Astrocyte (in vitro differentiated cells and primary cell): ENCODE measurements around the gene CEP250. TPM values are rescaled to one million over a fixed set of nuclear protein-coding genes. Genes with fewer than 3 reads are reported as not detected.

Experiments
- DNase-seq: peaks from one replicate; pipeline ENCODE4 v3.0.0-alpha.2; 2010; ENCODE audit warnings: low read depth
- FAIRE-seq: peaks from 2 replicates; lab custom pipeline; 2011; peaks lifted over from hg19 to GRCh38; lab: Jason Lieb, UNC
- H2AFZ ChIP-seq: 2 replicates; pipeline ENCODE4 v1.6.0; 2012; ENCODE audit warnings: low read depth, low read length, inconsistent platforms
- H3K27ac ChIP-seq: 2 replicates; pipeline ENCODE4 v1.5.1; 2011; ENCODE audit warnings: low read depth, low read length, inconsistent platforms
- H3K27me3 ChIP-seq: 2 replicates; pipeline ENCODE4 v1.6.0; 2011; ENCODE audit warnings: low read length, inconsistent platforms; ENCODE audit not compliant: insufficient read depth
- H3K36me3 ChIP-seq: 2 replicates; pipeline ENCODE4 v1.5.1; 2011; ENCODE audit warnings: low read length, inconsistent platforms; ENCODE audit not compliant: insufficient read depth
- H3K4me1 ChIP-seq: 2 replicates; pipeline ENCODE4 v1.5.1; 2011; ENCODE audit warnings: low read length, inconsistent platforms; ENCODE audit not compliant: insufficient read depth
- H3K4me2 ChIP-seq: 2 replicates; pipeline ENCODE4 v1.6.0; 2012; ENCODE audit warnings: low read length, inconsistent platforms
- H3K4me3 ChIP-seq: 2 replicates; pipeline ENCODE4 v1.5.1; 2011; ENCODE audit warnings: low read depth, mild to moderate bottlenecking, low read length, inconsistent platforms; ENCODE audit not compliant: insufficient read depth
- H3K79me2 ChIP-seq: 2 replicates; pipeline ENCODE4 v1.6.0; 2012; ENCODE audit warnings: mild to moderate bottlenecking, low read length, inconsistent platforms; ENCODE audit not compliant: insufficient read depth
- H3K9ac ChIP-seq: 2 replicates; pipeline ENCODE4 v1.6.0; 2012; ENCODE audit warnings: mild to moderate bottlenecking, low read length, inconsistent platforms
- H3K9me3 ChIP-seq: 2 replicates; pipeline ENCODE4 v1.5.1; 2012; ENCODE audit warnings: low read depth, mild to moderate bottlenecking, low read length, inconsistent platforms; ENCODE audit not compliant: insufficient read depth
- H4K20me1 ChIP-seq: 2 replicates; pipeline ENCODE4 v1.6.0; 2012; ENCODE audit warnings: low read length, inconsistent platforms; ENCODE audit not compliant: insufficient read depth
- H3K27ac Mint-ChIP-seq: one replicate; pipeline ENCODE4 v1.8.0; 2021; ENCODE audit warnings: mild to moderate bottlenecking, mixed read lengths; ENCODE audit not compliant: unreplicated experiment
- H3K27me3 Mint-ChIP-seq: one replicate; pipeline ENCODE4 v1.8.0; 2021; ENCODE audit warnings: low read depth, mixed read lengths; ENCODE audit not compliant: unreplicated experiment
- H3K36me3 Mint-ChIP-seq: one replicate; pipeline ENCODE4 v1.8.0; 2021; ENCODE audit warnings: low read depth, mixed read lengths; ENCODE audit not compliant: unreplicated experiment
- H3K4me1 Mint-ChIP-seq: one replicate; pipeline ENCODE4 v1.8.0; 2021; ENCODE audit warnings: low read depth, mixed read lengths; ENCODE audit not compliant: unreplicated experiment
- H3K4me3 Mint-ChIP-seq: one replicate; pipeline ENCODE4 v1.8.0; 2021; ENCODE audit warnings: mild to moderate bottlenecking, moderate library complexity, mixed read lengths; ENCODE audit not compliant: unreplicated experiment
- H3K9me3 Mint-ChIP-seq: one replicate; pipeline ENCODE4 v1.8.0; 2021; ENCODE audit warnings: mild to moderate bottlenecking, mixed read lengths; ENCODE audit not compliant: unreplicated experiment
- CTCF ChIP-seq: IDR thresholded peaks from 2 replicates; pipeline ENCODE4 v1.5.1; 2011; ENCODE audit warnings: low read depth, mild to moderate bottlenecking, inconsistent platforms, low read length, moderate library complexity; ENCODE audit not compliant: insufficient read depth
- EZH2 ChIP-seq: IDR thresholded peaks from 2 replicates; pipeline ENCODE4 v1.6.1; 2012; ENCODE audit warnings: mild to moderate bottlenecking, low read length, inconsistent platforms; ENCODE audit not compliant: insufficient read depth
- total RNA-seq: library from RNA; stranded (reverse); gene quantifications from 2 replicates; pipeline ENCODE4 v1.2.1, GENCODE V29; 2021

The CEP250 gene
- total RNA-seq, 1 donor from 2014 or later, result 107 TPM

GRCh38 chr20:35556871-35557270, 101.5 kb downstream of the CEP250 start:
- Histone ChIP-seq H3K4me2 (no peak overlapping the region), H4K20me1 (peaks cover 24% of the 10 kb centered on the region), H3K4me3 (no peak overlapping the region), H3K9ac (no peak overlapping the region), H3K9me3 (no peaks in the 10 kb centered on the region), H3K27ac (no peak overlapping the region), H3K79me2 (no peaks in the 10 kb centered on the region), H3K27me3 (no peaks in the 10 kb centered on the region), H2AFZ (no peak overlapping the region), H3K4me1 (peaks cover 5% of the 10 kb centered on the region), H3K36me3 (peaks cover 12% of the 10 kb centered on the region)
- no peaks in the 10 kb centered on the region for H3K27me3 Mint-ChIP-seq
- DNase-seq, result no peak
- peaks cover 48% of the 10 kb centered on the region for H3K36me3 Mint-ChIP-seq
- peaks cover 11% of the 10 kb centered on the region for H3K4me1 Mint-ChIP-seq
- peaks cover 2% of the 10 kb centered on the region for H3K9me3 Mint-ChIP-seq
- H3K4me3 Mint-ChIP-seq, result no peak overlapping the region
- no peak overlapping the region for H3K27ac Mint-ChIP-seq
- no peak for FAIRE-seq
- TF ChIP-seq EZH2 (no peak), CTCF (no peak)

GRCh38 chr20:35558451-35558850, 103.1 kb downstream of the CEP250 start:
- no peak overlapping the region for H3K27ac ChIP-seq
- TF ChIP-seq CTCF, result no peak
- no peak for TF ChIP-seq EZH2
- Mint-ChIP-seq H3K4me1 (peaks cover 11% of the 10 kb centered on the region), H3K27ac (no peak overlapping the region), H3K4me3 (no peak overlapping the region), H3K36me3 (peaks cover 48% of the 10 kb centered on the region), H3K27me3 (no peaks in the 10 kb centered on the region), H3K9me3 (peaks cover 2% of the 10 kb centered on the region)
- H2AFZ ChIP-seq, result no peak overlapping the region
- no peaks in the 10 kb centered on the region for H3K79me2 ChIP-seq
- H3K4me1 ChIP-seq, result peaks cover 5% of the 10 kb centered on the region
- no peak overlapping the region for H3K9ac ChIP-seq
- no peaks in the 10 kb centered on the region for H3K9me3 ChIP-seq
- no peak overlapping the region for H3K4me3 ChIP-seq
- DNase-seq (no peak), FAIRE-seq (no peak)
- H4K20me1 ChIP-seq, result peaks cover 12% of the 10 kb centered on the region
- peaks cover 12% of the 10 kb centered on the region for H3K36me3 ChIP-seq
- no peaks in the 10 kb centered on the region for H3K27me3 ChIP-seq
- H3K4me2 ChIP-seq, result no peak overlapping the region

GRCh38 chr20:35559042-35559693, 103.8 kb downstream of the CEP250 start:
- no peak for FAIRE-seq
- Mint-ChIP-seq H3K27me3 (no peaks in the 10 kb centered on the region), H3K27ac (no peak overlapping the region), H3K9me3 (peaks cover 2% of the 10 kb centered on the region), H3K4me1 (peaks cover 10% of the 10 kb centered on the region), H3K36me3 (peaks cover 47% of the 10 kb centered on the region), H3K4me3 (no peak overlapping the region)
- Histone ChIP-seq H2AFZ (no peak overlapping the region), H3K9me3 (no peaks in the 10 kb centered on the region), H4K20me1 (peaks cover 10% of the 10 kb centered on the region), H3K4me3 (no peak overlapping the region), H3K36me3 (peaks cover 6% of the 10 kb centered on the region), H3K4me1 (peaks cover 5% of the 10 kb centered on the region), H3K79me2 (no peaks in the 10 kb centered on the region), H3K27ac (no peak overlapping the region), H3K9ac (no peak overlapping the region), H3K27me3 (no peaks in the 10 kb centered on the region), H3K4me2 (no peak overlapping the region)
- no peak for DNase-seq
- TF ChIP-seq EZH2, result no peak
- TF ChIP-seq CTCF, result no peak
